Naive thymus-derived CD4-positive, alpha-beta T cell (primary cell): ENCODE results near the gene OR2T27. TPM values are rescaled to one million over a fixed set of nuclear protein-coding genes. Genes with fewer than 3 reads are reported as not detected.
A peak's percentile ranks its signal among the peaks of the same experiment; 100 is the strongest.

Source experiments
- ATAC-seq: fragments of 150-1000 bp; cut with Tn5 transposase; 2 replicates; pipeline ENCODE4 v1.10.0; 2021; ENCODE audit warnings: mild to moderate bottlenecking, moderate library complexity
- CTCF ChIA-PET: fragments of 350-600 bp; sonication (Branson Sonifier 250); formaldehyde crosslinking; loops from one replicate; lab custom pipeline; 2021; ENCODE audit warnings: antibody characterized with exemption; lab: Charles Lee
- POLR2A ChIA-PET: fragments of 350-600 bp; sonication (Branson Sonifier 250); formaldehyde crosslinking; loops from one replicate; lab custom pipeline; 2021; ENCODE audit warnings: antibody characterized with exemption, inconsistent platforms; lab: Charles Lee
- DNase-seq, 9 donors: peaks; one replicate each; pipeline versions ENCODE4 v3.0.0 to v3.0.0-alpha.2; 2020 to 2022; ENCODE audit warnings: mixed read lengths in 1 of 9
- H3K27ac ChIP-seq: one replicate; pipeline ENCODE4 v1.7.0; 2013; ENCODE audit warnings: mild to moderate bottlenecking, low read depth, low read length, moderate library complexity
- H3K27me3 ChIP-seq, 2 donors: one replicate each; pipeline ENCODE4 v1.7.0; 2013; ENCODE audit warnings: low read length in 2 of 2, mild to moderate bottlenecking in 2 of 2, moderate library complexity in 2 of 2; ENCODE audit not compliant: control insufficient read depth in 2 of 2, insufficient read depth in 2 of 2
- H3K36me3 ChIP-seq, 3 experiments: 1 replicate in 2 of 3; 2 replicates in 1 of 3; pipeline ENCODE4 v1.7.0; 2013; ENCODE audit warnings: low read length in 3 of 3, mild to moderate bottlenecking in 3 of 3, moderate library complexity in 1 of 3; ENCODE audit not compliant: insufficient read depth in 3 of 3, control insufficient read depth in 2 of 3
- H3K4me1 ChIP-seq, 2 donors: one replicate each; pipeline ENCODE4 v1.7.0; 2013; ENCODE audit warnings: low read length in 2 of 2, mild to moderate bottlenecking in 2 of 2, moderate library complexity in 1 of 2; ENCODE audit not compliant: control insufficient read depth in 2 of 2, insufficient read depth in 2 of 2
- H3K4me3 ChIP-seq: 2 replicates; pipeline ENCODE4 v1.7.0; 2013; ENCODE audit warnings: mild to moderate bottlenecking, low read length
- H3K9me3 ChIP-seq, 3 experiments: 1 replicate in 2 of 3; 2 replicates in 1 of 3; pipeline ENCODE4 v1.7.0; 2013; ENCODE audit warnings: low read length in 3 of 3; ENCODE audit not compliant: control insufficient read depth in 2 of 3
- H3K27ac Mint-ChIP-seq, 9 donors: one replicate each; pipeline ENCODE4 v1.8.0; 2020 to 2022; ENCODE audit warnings: mixed read lengths in 9 of 9, mild to moderate bottlenecking in 8 of 9, moderate library complexity in 5 of 9, inconsistent platforms in 2 of 9
- H3K27me3 Mint-ChIP-seq, 5 donors: one replicate each; pipeline ENCODE4 v1.8.0; 2021 to 2022; ENCODE audit warnings: mixed read lengths in 5 of 5, mild to moderate bottlenecking in 1 of 5
- H3K36me3 Mint-ChIP-seq, 5 donors: one replicate each; pipeline ENCODE4 v1.8.0; 2020 to 2022; ENCODE audit warnings: mixed read lengths in 5 of 5, mild to moderate bottlenecking in 3 of 5, inconsistent platforms in 1 of 5
- H3K4me1 Mint-ChIP-seq, 7 donors: one replicate each; pipeline ENCODE4 v1.8.0; 2020 to 2022; ENCODE audit warnings: mixed read lengths in 7 of 7, mild to moderate bottlenecking in 3 of 7, inconsistent platforms in 1 of 7
- H3K4me3 Mint-ChIP-seq, 10 donors: one replicate each; pipeline ENCODE4 v1.8.0; 2020 to 2022; ENCODE audit warnings: mild to moderate bottlenecking in 10 of 10, mixed read lengths in 10 of 10, moderate library complexity in 6 of 10, inconsistent platforms in 2 of 10
- H3K9me3 Mint-ChIP-seq, 11 donors: one replicate each; pipeline ENCODE4 v1.8.0; 2020 to 2022; ENCODE audit warnings: mixed read lengths in 11 of 11, mild to moderate bottlenecking in 4 of 11, inconsistent platforms in 1 of 11, moderate library complexity in 1 of 11
- intact Hi-C, 2 donors: fragments of 100-400 bp; cut with micrococcal nuclease; formaldehyde crosslinking; loops; one replicate each; pipeline ENCODE4 v1.15.1; 2023
- polyA plus RNA-seq, 2 donors: library from polyadenylated mRNA; unstranded; fragments of 300-500 nt; fragmentation: Illumina TruSeq; gene quantifications; one replicate each; pipeline ENCODE4 v1.2.3, GENCODE V29; 2021
- total RNA-seq, 6 experiments: library from RNA in 5 of 6; stranded (reverse) in 5 of 6; gene quantifications; 1 replicate in 5 of 6; 2 replicates in 1 of 6; pipeline ENCODE4 v1.2.3 and lab custom pipeline; 2021 to 2026

The OR2T27 gene
- total and polyA plus RNA-seq, 7 experiments from 2014 or later = not detected

DNA sequence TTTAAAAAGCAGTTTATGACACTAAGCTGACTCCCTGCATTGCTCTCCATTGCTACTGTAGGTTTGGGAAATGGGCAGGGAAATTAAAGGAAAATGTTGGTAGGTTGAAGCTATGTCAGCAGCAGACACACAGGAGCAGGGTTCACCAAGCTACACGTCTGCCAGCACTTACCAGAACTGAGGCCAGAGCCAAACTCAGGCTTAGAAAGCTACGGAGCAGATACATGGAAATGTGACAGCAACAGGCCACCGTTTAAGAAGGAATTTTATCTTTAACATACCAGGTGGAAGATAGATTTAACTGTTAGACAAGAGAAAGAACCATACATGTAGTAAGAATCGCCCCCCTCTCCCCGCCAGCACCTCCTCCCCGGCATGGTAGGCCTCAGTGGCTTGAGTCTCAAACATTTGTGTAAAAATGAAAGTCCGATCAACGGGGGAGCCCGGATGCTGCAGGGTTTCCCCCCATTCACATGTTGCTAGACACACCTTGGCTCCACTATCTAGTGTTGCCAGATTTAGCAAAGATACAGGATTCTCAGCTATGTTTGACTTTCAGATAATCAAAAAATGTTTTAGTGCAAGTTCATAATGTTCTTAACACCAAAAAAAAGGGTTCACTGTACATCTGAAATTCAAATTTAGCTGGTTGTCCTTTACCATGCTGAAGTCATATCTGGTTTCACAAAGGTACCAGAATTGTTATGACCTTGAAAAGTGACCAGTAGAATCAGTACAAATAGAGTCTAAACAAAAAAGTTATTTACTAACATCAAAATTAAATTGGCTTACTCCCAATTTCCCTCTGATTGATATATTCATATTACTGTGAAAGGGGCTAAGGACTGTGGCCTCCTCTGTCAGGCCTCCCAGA lies 27.1 kb downstream of the OR2T27 start:
- Mint-ChIP-seq H3K4me1 (no peaks in the 10 kb centered on the region), H3K36me3 (no peaks in the 10 kb centered on the region), H3K27me3 (peaks cover 0 to 4% (median 0%) of the 10 kb centered on the region in 5 donors), H3K9me3 (no peaks in the 10 kb centered on the region), H3K4me3 (no peak overlapping the region), H3K27ac (no peak overlapping the region)
- Histone ChIP-seq H3K27ac (no peak overlapping the region), H3K27me3 (no peaks in the 10 kb centered on the region), H3K4me3 (no peak overlapping the region), H3K36me3 (no peaks in the 10 kb centered on the region), H3K9me3 (no peaks in the 10 kb centered on the region), H3K4me1 (peaks cover 0 to 6% of the 10 kb centered on the region in 2 donors)
- intact Hi-C loops = no loop called here
- ChIA-PET CTCF (no interaction called here), POLR2A (no interaction called here)
- DNase-seq = no peak
- no peak for ATAC-seq

DNA sequence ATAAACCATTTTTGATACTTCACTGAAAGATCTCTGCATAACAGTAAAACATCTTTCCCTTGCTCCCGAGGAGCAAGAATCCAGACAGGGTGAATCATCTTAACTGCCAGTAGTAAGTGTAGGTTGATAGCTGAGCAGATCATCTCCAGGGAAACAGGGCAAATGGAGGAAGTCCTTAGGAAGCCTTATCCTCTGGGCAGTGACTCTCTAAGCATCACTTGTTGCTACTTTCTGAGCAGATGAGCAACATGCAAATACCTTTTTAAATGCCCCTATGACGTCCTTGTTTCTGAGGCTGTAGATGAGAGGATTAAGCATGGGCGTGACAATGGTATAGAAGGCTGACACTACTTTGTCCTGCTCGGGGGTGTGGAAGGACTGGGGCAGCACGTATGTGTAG lies 29.4 kb downstream of the OR2T27 start:
- POLR2A ChIA-PET = no interaction called here
- Histone ChIP-seq H3K27ac (no peak overlapping the region), H3K9me3 (no peaks in the 10 kb centered on the region), H3K36me3 (no peaks in the 10 kb centered on the region), H3K4me3 (no peak overlapping the region), H3K27me3 (no peaks in the 10 kb centered on the region), H3K4me1 (peaks cover 0 to 6% of the 10 kb centered on the region in 2 donors)
- Mint-ChIP-seq H3K9me3 (no peaks in the 10 kb centered on the region), H3K27me3 (peaks cover 0 to 6% (median 0%) of the 10 kb centered on the region in 5 donors), H3K36me3 (no peaks in the 10 kb centered on the region), H3K4me1 (peaks cover 0 to 4% (median 0%) of the 10 kb centered on the region in 7 donors), H3K4me3 (no peak overlapping the region), H3K27ac (no peak overlapping the region)
- CTCF ChIA-PET = no interaction called here
- no peak for DNase-seq
- ATAC-seq = no peak
- intact Hi-C loops = no loop called here

DNA sequence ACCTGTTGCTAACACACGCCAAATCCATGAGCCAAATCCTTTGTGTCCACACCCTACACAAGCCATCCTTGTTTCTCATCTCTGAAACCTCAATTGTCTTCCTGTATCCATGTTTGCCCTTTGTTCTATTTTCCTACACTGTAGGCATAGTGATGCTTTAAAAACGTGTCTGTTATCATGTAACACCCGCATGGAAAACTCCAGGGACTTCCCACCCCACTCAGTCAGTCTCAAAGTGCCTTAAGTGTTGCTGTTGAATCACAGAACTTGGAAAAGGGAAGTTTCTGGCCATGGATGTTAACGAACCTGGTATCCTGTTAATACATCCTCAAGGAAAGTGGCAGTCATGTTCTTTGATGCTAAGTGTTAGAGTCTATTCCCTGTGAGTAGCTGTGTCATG lies 30.2 kb downstream of the OR2T27 start:
- ATAC-seq (no peak), DNase-seq (no peak)
- Histone ChIP-seq H3K36me3 (no peaks in the 10 kb centered on the region), H3K4me3 (no peak overlapping the region), H3K9me3 (no peaks in the 10 kb centered on the region), H3K27ac (no peak overlapping the region), H3K4me1 (peaks cover 0 to 6% of the 10 kb centered on the region in 2 donors), H3K27me3 (no peaks in the 10 kb centered on the region)
- H3K27me3 Mint-ChIP-seq = peaks cover 0 to 3% (median 0%) of the 10 kb centered on the region in 5 donors
- intact Hi-C loops = no loop called here
- ChIA-PET CTCF (no interaction called here), POLR2A (no interaction called here)
- peaks cover 0 to 4% (median 0%) of the 10 kb centered on the region in 7 donors for H3K4me1 Mint-ChIP-seq
- H3K27ac Mint-ChIP-seq = no peak overlapping the region
- H3K4me3 Mint-ChIP-seq = no peak overlapping the region
- no peaks in the 10 kb centered on the region for H3K9me3 Mint-ChIP-seq
- no peaks in the 10 kb centered on the region for H3K36me3 Mint-ChIP-seq

DNA sequence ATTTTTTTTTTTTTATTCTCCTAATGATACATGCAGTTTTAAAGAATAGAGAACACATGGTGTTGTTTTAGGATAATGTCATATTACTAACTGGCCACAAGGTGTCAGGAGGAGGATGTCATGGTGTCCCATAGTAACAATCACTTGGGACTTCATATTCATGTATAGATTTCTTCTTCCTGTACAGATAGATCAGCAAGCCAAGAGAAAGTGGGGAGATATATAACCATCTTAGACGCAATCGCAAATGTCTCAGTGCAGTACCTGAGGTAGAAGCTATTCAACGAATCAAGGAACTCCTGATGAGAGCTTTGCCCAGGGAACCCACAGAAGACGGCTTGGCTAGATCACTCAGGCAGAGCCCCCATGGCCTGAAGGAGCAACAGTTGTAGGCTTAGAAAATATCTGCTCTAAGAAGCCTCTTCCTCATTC lies 32.7 kb downstream of the OR2T27 start:
- H3K9me3 Mint-ChIP-seq = no peaks in the 10 kb centered on the region
- H3K27me3 Mint-ChIP-seq = peaks cover 0 to 3% (median 0%) of the 10 kb centered on the region in 5 donors
- no peaks in the 10 kb centered on the region for H3K27me3 ChIP-seq
- no peaks in the 10 kb centered on the region for H3K36me3 Mint-ChIP-seq
- H3K9me3 ChIP-seq = no peaks in the 10 kb centered on the region
- CTCF ChIA-PET = interaction anchor here (0.6 to 3.5 kb wide), 5 partner anchors 13 to 301 kb away, joined by 3 to 11 read pairs (median 5); no protein-coding TSS in a partner anchor
- H3K4me1 Mint-ChIP-seq = peaks cover 1 to 13% (median 7%) of the 10 kb centered on the region in 7 donors
- H3K4me3 ChIP-seq = no peak overlapping the region
- peaks cover 0 to 6% of the 10 kb centered on the region in 2 donors for H3K4me1 ChIP-seq
- POLR2A ChIA-PET = interaction anchor here (0.9 kb wide), 1 partner anchor 190 kb away, joined by 4 read pairs; no protein-coding TSS in a partner anchor
- no peaks in the 10 kb centered on the region for H3K36me3 ChIP-seq
- H3K27ac Mint-ChIP-seq = peak overlapping the region in 1 of 9 donors; percentile 56
- intact Hi-C loops = loop anchor here (1.0 to 2.0 kb wide), 4 partner anchors 64 to 302 kb away; no protein-coding TSS in a partner anchor
- DNase-seq (peak in 6 of 9 donors; percentile 9 to 35 (median 24)), ATAC-seq (peak; percentile 87)
- H3K27ac ChIP-seq = no peak overlapping the region
- no peak overlapping the region for H3K4me3 Mint-ChIP-seq

DNA sequence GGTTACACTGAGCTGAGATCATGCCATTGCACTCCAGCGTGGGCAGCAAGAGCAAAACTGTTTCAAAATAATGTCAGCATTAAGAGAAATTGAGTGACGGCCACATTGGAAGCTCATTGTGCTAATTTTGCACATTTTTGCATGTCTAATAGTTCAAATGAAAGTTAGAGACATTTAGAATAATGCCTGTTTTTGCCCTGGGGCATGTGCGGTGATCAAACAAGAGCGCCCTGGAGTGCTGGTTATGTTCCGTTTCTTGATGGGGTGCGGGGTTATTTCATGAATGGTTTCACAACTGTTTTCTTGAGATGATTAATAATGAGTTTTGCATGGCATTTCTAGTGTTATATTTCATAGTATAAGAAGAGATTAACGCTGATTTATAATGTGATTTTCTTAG lies 33.6 kb downstream of the OR2T27 start:
- H3K27ac ChIP-seq = no peak overlapping the region
- DNase-seq = no peak
- Mint-ChIP-seq H3K4me1 (peaks cover 1 to 13% (median 7%) of the 10 kb centered on the region in 7 donors), H3K27ac (peak overlapping the region in 1 of 9 donors; percentile 21), H3K9me3 (no peaks in the 10 kb centered on the region), H3K36me3 (no peaks in the 10 kb centered on the region), H3K27me3 (peaks cover 0 to 3% (median 0%) of the 10 kb centered on the region in 5 donors), H3K4me3 (no peak overlapping the region)
- intact Hi-C loops = loop anchor here (1.0 to 2.0 kb wide), 4 partner anchors 65 to 303 kb away; no protein-coding TSS in a partner anchor
- no peak for ATAC-seq
- ChIA-PET CTCF (interaction anchor here (0.6 to 3.5 kb wide), 5 partner anchors 12 to 301 kb away, joined by 3 to 11 read pairs (median 7); no protein-coding TSS in a partner anchor), POLR2A (interaction anchor here (0.9 kb wide), 1 partner anchor 191 kb away, joined by 4 read pairs; no protein-coding TSS in a partner anchor)
- no peaks in the 10 kb centered on the region for H3K36me3 ChIP-seq
- peaks cover 0 to 6% of the 10 kb centered on the region in 2 donors for H3K4me1 ChIP-seq
- H3K9me3 ChIP-seq = no peaks in the 10 kb centered on the region
- H3K4me3 ChIP-seq = no peak overlapping the region
- H3K27me3 ChIP-seq = no peaks in the 10 kb centered on the region

DNA sequence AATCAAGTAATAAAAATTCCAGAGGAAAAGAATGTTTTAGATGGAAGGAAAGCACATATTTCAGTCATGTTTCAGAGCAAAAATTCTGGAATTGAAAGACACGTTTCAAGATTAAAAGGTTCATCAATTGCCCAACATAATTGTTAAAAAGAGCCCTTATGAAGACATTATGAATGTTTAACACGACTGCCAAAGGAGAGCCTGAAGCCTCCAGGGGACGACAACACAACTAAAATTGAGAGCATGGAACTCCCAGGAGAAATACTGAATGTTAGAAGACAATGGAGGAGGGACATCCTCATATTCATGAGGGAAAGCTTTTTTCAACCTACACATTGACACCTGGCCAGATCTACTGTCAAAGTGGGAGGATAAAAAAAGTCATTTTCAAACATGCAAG lies 36.5 kb downstream of the OR2T27 start:
- ATAC-seq = no peak
- peaks cover 0 to under 1% of the 10 kb centered on the region in 2 donors for H3K4me1 ChIP-seq
- CTCF ChIA-PET = interaction anchor here (0.6 kb wide), 1 partner anchor 380 kb away, joined by 3 read pairs; no protein-coding TSS in a partner anchor
- DNase-seq = peak in 6 of 9 donors; percentile 6 to 35 (median 25)
- Mint-ChIP-seq H3K27ac (peak overlapping the region in 1 of 9 donors; percentile 17), H3K9me3 (no peaks in the 10 kb centered on the region), H3K27me3 (peaks cover 0 to 3% (median 0%) of the 10 kb centered on the region in 5 donors), H3K4me1 (peaks cover 1 to 33% (median 7%) of the 10 kb centered on the region in 7 donors), H3K36me3 (no peaks in the 10 kb centered on the region), H3K4me3 (no peak overlapping the region)
- H3K27ac ChIP-seq = no peak overlapping the region
- H3K4me3 ChIP-seq = no peak overlapping the region
- POLR2A ChIA-PET = no interaction called here
- no peaks in the 10 kb centered on the region for H3K27me3 ChIP-seq
- intact Hi-C loops = no loop called here
- no peaks in the 10 kb centered on the region for H3K36me3 ChIP-seq
- H3K9me3 ChIP-seq = no peaks in the 10 kb centered on the region
